Thyroid gland (tissue), 4 donors: ENCODE data around the gene ZNF384.

ENCODE experiments used
- POLR2A ChIP-seq, 2 donors: fragments of 450-650 bp; IDR thresholded peaks; one replicate each; pipeline ENCODE4 v1.6.1; 2017; ENCODE audit warnings: antibody characterized with exemption in 2 of 2, mild to moderate bottlenecking in 2 of 2, moderate library complexity in 1 of 2
- TF ChIP-seq, protein P1 (sequence below), 6 experiments: fragments of 200-600 bp in 3 of 6; fragments of 450-650 bp in 3 of 6; sonication (generic) in 3 of 6; IDR thresholded peaks; one replicate each; pipeline ENCODE4 v1.5.1; 2016 to 2019; ENCODE audit warnings: antibody characterized with exemption in 6 of 6, mild to moderate bottlenecking in 2 of 6, inconsistent platforms in 1 of 6, moderate library complexity in 1 of 6

GRCh38 chr12:6736754-6737153 is 47.6 kb upstream of the ZNF384 start:
- TF ChIP-seq, protein P1, sequence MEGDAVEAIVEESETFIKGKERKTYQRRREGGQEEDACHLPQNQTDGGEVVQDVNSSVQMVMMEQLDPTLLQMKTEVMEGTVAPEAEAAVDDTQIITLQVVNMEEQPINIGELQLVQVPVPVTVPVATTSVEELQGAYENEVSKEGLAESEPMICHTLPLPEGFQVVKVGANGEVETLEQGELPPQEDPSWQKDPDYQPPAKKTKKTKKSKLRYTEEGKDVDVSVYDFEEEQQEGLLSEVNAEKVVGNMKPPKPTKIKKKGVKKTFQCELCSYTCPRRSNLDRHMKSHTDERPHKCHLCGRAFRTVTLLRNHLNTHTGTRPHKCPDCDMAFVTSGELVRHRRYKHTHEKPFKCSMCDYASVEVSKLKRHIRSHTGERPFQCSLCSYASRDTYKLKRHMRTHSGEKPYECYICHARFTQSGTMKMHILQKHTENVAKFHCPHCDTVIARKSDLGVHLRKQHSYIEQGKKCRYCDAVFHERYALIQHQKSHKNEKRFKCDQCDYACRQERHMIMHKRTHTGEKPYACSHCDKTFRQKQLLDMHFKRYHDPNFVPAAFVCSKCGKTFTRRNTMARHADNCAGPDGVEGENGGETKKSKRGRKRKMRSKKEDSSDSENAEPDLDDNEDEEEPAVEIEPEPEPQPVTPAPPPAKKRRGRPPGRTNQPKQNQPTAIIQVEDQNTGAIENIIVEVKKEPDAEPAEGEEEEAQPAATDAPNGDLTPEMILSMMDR (IDR thresholded peaks at IDR 0.05): no peak
- TF ChIP-seq POLR2A (IDR thresholded peaks at IDR 0.05): no peak
